ENCODE data around the gene USP53. TPM values are rescaled to one million over a fixed set of nuclear protein-coding genes. Genes with fewer than 3 reads are reported as not detected.

USP53 gene
- total RNA-seq (2022; extraction: Qiagen RNA extraction): 7.1 to 11.8 TPM (median 10.6 TPM) in 5 replicates

GRCh38 chr4:119212234-119212963, at the start of gene USP53:
USP53 (plus strand) TSS chr4:119212713; CDS start chr4:119239760, 27,047 bp downstream.

GRCh38 chr4:119321921-119322687, 109.6 kb downstream of the USP53 start, which contains the start of gene FABP2:
FABP2 (minus strand) TSS chr4:119322138; CDS start chr4:119322102, 36 bp downstream.

Other genes with a start within 250 kb of the USP53 start
- not detected in 5 replicates for gene MYOZ2, start 76.9 kb upstream of the USP53 start, total RNA-seq (2022; extraction: Qiagen RNA extraction)
- not detected in 5 replicates for gene FABP2, start 109.4 kb downstream of the USP53 start, total RNA-seq (2022; extraction: Qiagen RNA extraction)